ENCODE measurements around the gene SH3D19. TPM values are rescaled to one million over a fixed set of nuclear protein-coding genes. Genes with fewer than 3 reads are reported as not detected.
"Not testable (repeated sequence)": the region's sequence is repeated elsewhere in the genome, so short reads cannot be mapped to it uniquely, and the experiment has no call there.

SH3D19 gene
- total RNA-seq, 1 donor from 2014 or later = 86.6 TPM

DNA sequence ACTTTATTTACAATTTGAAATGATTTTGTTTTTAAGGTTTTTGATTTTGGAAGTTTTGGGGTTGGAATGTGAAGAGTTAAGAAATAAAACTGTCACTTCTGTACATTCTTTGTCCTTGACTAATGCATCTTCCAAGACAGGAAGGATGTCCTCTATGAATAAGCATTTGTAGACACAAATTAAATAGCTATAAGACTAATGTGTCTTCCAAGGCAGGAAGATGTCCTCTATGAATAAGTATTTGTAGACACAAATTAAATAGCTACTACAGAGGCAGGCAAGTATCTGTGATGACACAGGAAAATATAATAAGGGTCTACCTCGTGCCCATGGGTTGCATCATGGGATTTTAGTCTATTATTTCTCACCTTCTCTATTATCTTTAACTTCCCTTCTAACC, 33.9 kb downstream of the SH3D19 start:
- Histone ChIP-seq H3K27me3 (ENCODE audit: low read depth) (no peaks in the 10 kb centered on the region), H3K36me3 (no peaks in the 10 kb centered on the region), H3K9me3 (no peaks in the 10 kb centered on the region), H3K27ac (no peak overlapping the region), H3K4me3 (no peak overlapping the region), H3K4me1 (peaks cover 4% of the 10 kb centered on the region)
- no peak for ATAC-seq
- intact Hi-C loops (cut with DNase I) = no loop called here
- TF ChIP-seq, protein P1, sequence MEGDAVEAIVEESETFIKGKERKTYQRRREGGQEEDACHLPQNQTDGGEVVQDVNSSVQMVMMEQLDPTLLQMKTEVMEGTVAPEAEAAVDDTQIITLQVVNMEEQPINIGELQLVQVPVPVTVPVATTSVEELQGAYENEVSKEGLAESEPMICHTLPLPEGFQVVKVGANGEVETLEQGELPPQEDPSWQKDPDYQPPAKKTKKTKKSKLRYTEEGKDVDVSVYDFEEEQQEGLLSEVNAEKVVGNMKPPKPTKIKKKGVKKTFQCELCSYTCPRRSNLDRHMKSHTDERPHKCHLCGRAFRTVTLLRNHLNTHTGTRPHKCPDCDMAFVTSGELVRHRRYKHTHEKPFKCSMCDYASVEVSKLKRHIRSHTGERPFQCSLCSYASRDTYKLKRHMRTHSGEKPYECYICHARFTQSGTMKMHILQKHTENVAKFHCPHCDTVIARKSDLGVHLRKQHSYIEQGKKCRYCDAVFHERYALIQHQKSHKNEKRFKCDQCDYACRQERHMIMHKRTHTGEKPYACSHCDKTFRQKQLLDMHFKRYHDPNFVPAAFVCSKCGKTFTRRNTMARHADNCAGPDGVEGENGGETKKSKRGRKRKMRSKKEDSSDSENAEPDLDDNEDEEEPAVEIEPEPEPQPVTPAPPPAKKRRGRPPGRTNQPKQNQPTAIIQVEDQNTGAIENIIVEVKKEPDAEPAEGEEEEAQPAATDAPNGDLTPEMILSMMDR (IDR thresholded peaks at IDR 0.05) = no peak
- DNase-seq = no peak

GRCh38 chr4:151287409-151287808, 38.0 kb downstream of the SH3D19 start:
- DNase-seq (no peak), ATAC-seq (no peak)
- Histone ChIP-seq H3K36me3 (no peaks in the 10 kb centered on the region), H3K4me1 (no peaks in the 10 kb centered on the region), H3K27me3 (ENCODE audit: low read depth) (no peaks in the 10 kb centered on the region), H3K27ac (no peak overlapping the region), H3K4me3 (no peak overlapping the region), H3K9me3 (no peaks in the 10 kb centered on the region)
- TF ChIP-seq, protein P1 (IDR thresholded peaks at IDR 0.05) = no peak
- intact Hi-C loops (cut with DNase I) = no loop called here

- Histone ChIP-seq H3K4me1 (no peaks in the 10 kb centered on the region), H3K27ac (no peak overlapping the region), H3K9me3 (no peaks in the 10 kb centered on the region), H3K36me3 (no peaks in the 10 kb centered on the region), H3K27me3 (ENCODE audit: low read depth) (no peaks in the 10 kb centered on the region), H3K4me3 (no peak overlapping the region)
- no peak for DNase-seq
- TF ChIP-seq, protein P1 (IDR thresholded peaks at IDR 0.05) = no peak
- no peak for ATAC-seq
- intact Hi-C loops (cut with DNase I) = no loop called here
Measured at GRCh38 chr4:151284534-151285245, 40.7 kb downstream of the SH3D19 start.

GRCh38 chr4:151276787-151277562, 48.4 kb downstream of the SH3D19 start, which contains the start of gene PRSS48:
PRSS48 (plus strand) TSS chr4:151277161; CDS start chr4:151277173, 12 bp downstream.
- DNase-seq (peak; percentile 57), ATAC-seq (peak; percentile 81 to 82)
- TF ChIP-seq, protein P1 (IDR thresholded peaks at IDR 0.05) = peak; percentile 68
- H3K9me3 ChIP-seq = no peaks in the 10 kb centered on the region
- no peaks in the 10 kb centered on the region for H3K36me3 ChIP-seq
- H3K27ac ChIP-seq = no peak within 1 kb of the TSS
- H3K4me3 ChIP-seq = no peak within 1 kb of the TSS
- intact Hi-C loops (cut with DNase I) = no loop called here
- no peaks in the 10 kb centered on the region for H3K27me3 ChIP-seq (ENCODE audit: low read depth)
- peaks cover 11% of the 10 kb centered on the region for H3K4me1 ChIP-seq

GRCh38 chr4:151268905-151269304, 56.5 kb downstream of the SH3D19 start:
- H3K36me3 ChIP-seq; H3K4me1 ChIP-seq; ATAC-seq; DNase-seq; H3K9me3 ChIP-seq; intact Hi-C loops (cut with DNase I); H3K4me3 ChIP-seq; H3K27ac ChIP-seq; H3K27me3 ChIP-seq (ENCODE audit: low read depth): not testable (repeated sequence)
